GM12878 (cell line): Measurements from ENCODE around the gene PDE11A. TPM values are rescaled to one million over a fixed set of nuclear protein-coding genes. Genes with fewer than 3 reads are reported as not detected.

Experiments used
- ATAC-seq: fragments of 200-7000 bp; cut with Tn5 transposase; 3 replicates; pipeline ENCODE4 v1.9.1; 2020; ENCODE audit warnings: mild to moderate bottlenecking, moderate library complexity
- BruUV-seq: library from RNA; stranded (reverse); fragments of 400-500 nt; replicated peaks from 2 replicates; lab custom pipeline; 2021; lab: Mats Ljungman, UMichigan
- CTCF ChIA-PET: fragments of 300-600 bp; sonication (Branson Sonifier 250); formaldehyde crosslinking; extraction: SDS; loops from one replicate; lab custom pipeline; 2021; ENCODE audit warnings: inconsistent platforms; lab: Yijun Ruan, JAX
- POLR2A ChIA-PET: fragments of 350-600 bp; formaldehyde crosslinking; extraction: SDS; loops from one replicate; lab custom pipeline; 2021; ENCODE audit warnings: inconsistent platforms; lab: Charles Lee
- RAD21 ChIA-PET: fragments of 300-600 bp; sonication (Branson Sonifier 250); formaldehyde crosslinking; loops from one replicate; lab custom pipeline; 2023; ENCODE audit warnings: antibody characterized with exemption; ENCODE audit not compliant: unreplicated experiment; lab: Charles Lee
- SMC1A ChIA-PET: fragments of 300-600 bp; sonication (Branson Sonifier 250); formaldehyde crosslinking; loops from one replicate; lab custom pipeline; 2023; ENCODE audit not compliant: unreplicated experiment, uncharacterized antibody; lab: Charles Lee
- DNase-seq: peaks from one replicate; pipeline ENCODE4 v3.0.0-alpha.2; 2011; ENCODE audit warnings: low read depth, low spot score
- FAIRE-seq: peaks from 3 replicates; lab custom pipeline; 2011; peaks lifted over from hg19 to GRCh38; lab: Jason Lieb, UNC
- H2AFZ ChIP-seq: 2 replicates; pipeline ENCODE4 v1.6.0; 2011; ENCODE audit warnings: low read depth, low read length, control low read depth; ENCODE audit not compliant: control insufficient read depth
- H3K27ac ChIP-seq: 2 replicates; pipeline ENCODE4 v1.5.1; 2011; ENCODE audit warnings: control low read depth; ENCODE audit not compliant: control insufficient read depth, insufficient read depth
- H3K27me3 ChIP-seq, 2 experiments: replicated peaks in 1 of 2; 2 replicates each; pipeline versions ENCODE4 v1.6.0 to v1.6.1; 2011; ENCODE audit warnings: low read length in 1 of 2; ENCODE audit not compliant: control insufficient read depth in 2 of 2, insufficient read depth in 2 of 2
- H3K36me3 ChIP-seq, 2 experiments: 2 replicates each; pipeline ENCODE4 v1.5.1; 2011; ENCODE audit warnings: low read length in 1 of 2; ENCODE audit not compliant: control insufficient read depth in 2 of 2, insufficient read depth in 2 of 2
- H3K4me1 ChIP-seq: 2 replicates; pipeline ENCODE4 v1.6.1; 2011; ENCODE audit warnings: mild to moderate bottlenecking, low read length, moderate library complexity, mixed read lengths; ENCODE audit not compliant: control insufficient read depth, insufficient read depth
- H3K4me2 ChIP-seq: 2 replicates; pipeline ENCODE4 v1.6.0; 2011; ENCODE audit warnings: control low read depth; ENCODE audit not compliant: control insufficient read depth, insufficient read depth
- H3K4me3 ChIP-seq: fragments of 200-600 bp; sonication (generic); 2 replicates; pipeline ENCODE4 v1.5.1; 2016
- H3K79me2 ChIP-seq: 2 replicates; pipeline ENCODE4 v1.6.0; 2011; ENCODE audit warnings: low read length; ENCODE audit not compliant: control insufficient read depth, insufficient read depth
- H3K9ac ChIP-seq: 2 replicates; pipeline ENCODE4 v1.8.0; 2011; ENCODE audit warnings: low read length, control low read depth, mixed read lengths; ENCODE audit not compliant: control insufficient read depth, insufficient read depth
- H3K9me3 ChIP-seq: replicated peaks from 3 replicates; pipeline ENCODE4 v1.5.1; 2011; ENCODE audit warnings: mild to moderate bottlenecking, low read length; ENCODE audit not compliant: control insufficient read depth, insufficient read depth
- H4K20me1 ChIP-seq: 2 replicates; pipeline ENCODE4 v1.6.0; 2011; ENCODE audit not compliant: control insufficient read depth, insufficient read depth
- ATF7 ChIP-seq: fragments of 450-650 bp; IDR thresholded peaks from 2 replicates; pipeline ENCODE4 v1.6.1; 2016; ENCODE audit warnings: low read depth, mild to moderate bottlenecking
- EGR1 ChIP-seq, 2 experiments: IDR thresholded peaks; 1 replicate in 1 of 2; 2 replicates in 1 of 2; pipeline ENCODE4 v1.6.1; 2011 to 2012; ENCODE audit warnings: low read depth in 2 of 2, low read length in 2 of 2, borderline replicate concordance in 1 of 2, mild to moderate bottlenecking in 1 of 2, moderate library complexity in 1 of 2
- FOS ChIP-seq: IDR thresholded peaks from 3 replicates; pipeline ENCODE4 v1.6.1; 2011; ENCODE audit warnings: borderline replicate concordance; ENCODE audit not compliant: insufficient read length; ENCODE audit errors: extremely low read depth
- PML ChIP-seq: IDR thresholded peaks from 2 replicates; pipeline ENCODE4 v1.6.1; 2012; ENCODE audit warnings: low read length, inconsistent platforms
- SMARCA5 ChIP-seq: fragments of 450-650 bp; IDR thresholded peaks from 2 replicates; pipeline ENCODE4 v1.6.1; 2017; ENCODE audit warnings: mild to moderate bottlenecking
- SREBF1 ChIP-seq: IDR thresholded peaks from 2 replicates; pipeline ENCODE4 v1.6.1; 2012; ENCODE audit warnings: mild to moderate bottlenecking, low read length
- ZNF207 ChIP-seq: fragments of 450-650 bp; IDR thresholded peaks from 2 replicates; pipeline ENCODE4 v1.6.1; 2014; ENCODE audit warnings: antibody characterized with exemption, mild to moderate bottlenecking, borderline replicate concordance
- in situ Hi-C: fragments of 300-500 bp; cut with MboI; formaldehyde crosslinking; loops from 9 replicates; pipeline ENCODE4 v1.14.3; 2018; ENCODE audit warnings: mixed read lengths
- intact Hi-C: fragments of 100-400 bp; cut with micrococcal nuclease; formaldehyde crosslinking; loops from one replicate; pipeline ENCODE4 v1.14.2; 2022; ENCODE audit not compliant: unreplicated experiment
- polyA plus RNA-seq, 11 experiments: library from polyadenylated mRNA; depleted of rRNA in 4 of 11; unstranded in 6 of 11; stranded (reverse) in 5 of 11; fragments of >200 nt; fragmentation: Nextera tagmentation in 4 of 11; fragmentation: Illumina TruSeq in 1 of 11; extraction: Ambion mirVana in 4 of 11; extraction: Trizol in 1 of 11; gene quantifications; 1 replicate in 1 of 11; 2 replicates in 10 of 11; pipeline versions ENCODE4 v1.2.1 to v1.2.3, GENCODE V29; 2011 to 2016; ENCODE audit warnings: inconsistent platforms in 2 of 11, missing spikeins in 2 of 11, low read depth in 1 of 11
- total RNA-seq, 4 experiments: library from RNA; depleted of rRNA in 3 of 4; stranded (reverse); fragments of >200 nt in 3 of 4; fragmentation: Illumina TruSeq in 1 of 4; extraction: Trizol in 1 of 4; gene quantifications; 2 replicates each; pipeline versions ENCODE4 v1.2.1 to v1.2.3, GENCODE V29; 2013 to 2021
- TF ChIP-seq, protein P1 (sequence below): IDR thresholded peaks from 2 replicates; pipeline ENCODE4 v1.6.1; 2011; ENCODE audit warnings: mild to moderate bottlenecking, low read depth, low read length, moderate library complexity; ENCODE audit not compliant: insufficient replicate concordance
- TF ChIP-seq, protein P2 (sequence below): fragments of 450-650 bp; IDR thresholded peaks from 2 replicates; pipeline ENCODE4 v1.6.1; 2017; ENCODE audit warnings: borderline replicate concordance

The PDE11A gene
- total and polyA plus RNA-seq, 10 of the 15 experiments (the other 5 are each of a cell fraction or from before 2014, with no cell fraction given): 0.01 to 0.17 (median 0.06) TPM; not detected in 5

DNA sequence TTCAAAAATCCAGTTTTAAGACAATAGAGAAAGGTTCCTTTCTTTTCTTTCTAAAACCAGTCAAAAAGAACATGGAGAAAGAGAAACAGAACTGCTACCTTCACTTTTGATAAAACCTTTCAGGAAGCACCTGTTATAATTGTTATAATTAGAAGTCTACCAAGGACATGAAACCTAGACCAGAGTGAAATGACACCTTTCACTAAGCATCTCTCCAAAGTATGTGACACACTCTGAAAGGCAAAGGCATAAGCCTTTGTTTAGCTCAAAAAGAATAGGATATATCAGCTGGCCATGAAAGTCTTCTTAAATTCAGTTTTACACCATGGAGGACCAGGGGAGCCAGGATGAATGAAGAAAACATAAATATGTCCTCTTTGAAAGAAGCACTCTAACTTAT is 20.9 kb upstream of the PDE11A start:
- CTCF ChIA-PET: interaction anchor here (1.0 kb wide), 1 partner anchor 102 kb away, joined by 3 read pairs; no protein-coding TSS in a partner anchor
- no peak overlapping the region for H3K9ac ChIP-seq
- intact Hi-C loops: no loop called here
- H4K20me1 ChIP-seq: no peaks in the 10 kb centered on the region
- DNase-seq (no peak), FAIRE-seq (no peak), ATAC-seq (no peak)
- TF ChIP-seq FOS (no peak), SMARCA5 (no peak), ATF7 (no peak), EGR1 (IDR thresholded peaks at IDR 0.05; ENCODE audit: borderline replicate concordance in 1 of 2, low read depth in 2 of 2, low read length in 2 of 2) (no peak), ZNF207 (no peak), PML (no peak), SREBF1 (no peak)
- TF ChIP-seq, protein P1, sequence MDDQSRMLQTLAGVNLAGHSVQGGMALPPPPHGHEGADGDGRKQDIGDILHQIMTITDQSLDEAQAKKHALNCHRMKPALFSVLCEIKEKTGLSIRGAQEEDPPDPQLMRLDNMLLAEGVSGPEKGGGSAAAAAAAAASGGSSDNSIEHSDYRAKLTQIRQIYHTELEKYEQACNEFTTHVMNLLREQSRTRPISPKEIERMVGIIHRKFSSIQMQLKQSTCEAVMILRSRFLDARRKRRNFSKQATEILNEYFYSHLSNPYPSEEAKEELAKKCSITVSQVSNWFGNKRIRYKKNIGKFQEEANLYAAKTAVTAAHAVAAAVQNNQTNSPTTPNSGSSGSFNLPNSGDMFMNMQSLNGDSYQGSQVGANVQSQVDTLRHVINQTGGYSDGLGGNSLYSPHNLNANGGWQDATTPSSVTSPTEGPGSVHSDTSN: no peak
- TF ChIP-seq, protein P2, sequence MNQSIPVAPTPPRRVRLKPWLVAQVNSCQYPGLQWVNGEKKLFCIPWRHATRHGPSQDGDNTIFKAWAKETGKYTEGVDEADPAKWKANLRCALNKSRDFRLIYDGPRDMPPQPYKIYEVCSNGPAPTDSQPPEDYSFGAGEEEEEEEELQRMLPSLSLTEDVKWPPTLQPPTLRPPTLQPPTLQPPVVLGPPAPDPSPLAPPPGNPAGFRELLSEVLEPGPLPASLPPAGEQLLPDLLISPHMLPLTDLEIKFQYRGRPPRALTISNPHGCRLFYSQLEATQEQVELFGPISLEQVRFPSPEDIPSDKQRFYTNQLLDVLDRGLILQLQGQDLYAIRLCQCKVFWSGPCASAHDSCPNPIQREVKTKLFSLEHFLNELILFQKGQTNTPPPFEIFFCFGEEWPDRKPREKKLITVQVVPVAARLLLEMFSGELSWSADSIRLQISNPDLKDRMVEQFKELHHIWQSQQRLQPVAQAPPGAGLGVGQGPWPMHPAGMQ: no peak
- H3K27me3 ChIP-seq: peaks cover 0 to 2% of the 10 kb centered on the region in 2 experiments; a peak in 1 of 4 replicates
- H3K9me3 ChIP-seq: no peaks in the 10 kb centered on the region
- H3K79me2 ChIP-seq: no peaks in the 10 kb centered on the region
- RAD21 ChIA-PET: no interaction called here
- no peak overlapping the region for H3K4me2 ChIP-seq
- in situ Hi-C loops: no loop called here
- POLR2A ChIA-PET: no interaction called here
- H2AFZ ChIP-seq: no peak overlapping the region
- BruUV-seq: no TSS peak
- SMC1A ChIA-PET: no interaction called here
- no peak overlapping the region for H3K4me3 ChIP-seq
- no peak overlapping the region for H3K27ac ChIP-seq
- no peaks in the 10 kb centered on the region for H3K36me3 ChIP-seq
- H3K4me1 ChIP-seq: no peaks in the 10 kb centered on the region
